Measurements from ENCODE around the gene EEFSEC.
A peak's percentile ranks its signal among the peaks of the same experiment; 100 is the strongest.

Gene EEFSEC

DNA sequence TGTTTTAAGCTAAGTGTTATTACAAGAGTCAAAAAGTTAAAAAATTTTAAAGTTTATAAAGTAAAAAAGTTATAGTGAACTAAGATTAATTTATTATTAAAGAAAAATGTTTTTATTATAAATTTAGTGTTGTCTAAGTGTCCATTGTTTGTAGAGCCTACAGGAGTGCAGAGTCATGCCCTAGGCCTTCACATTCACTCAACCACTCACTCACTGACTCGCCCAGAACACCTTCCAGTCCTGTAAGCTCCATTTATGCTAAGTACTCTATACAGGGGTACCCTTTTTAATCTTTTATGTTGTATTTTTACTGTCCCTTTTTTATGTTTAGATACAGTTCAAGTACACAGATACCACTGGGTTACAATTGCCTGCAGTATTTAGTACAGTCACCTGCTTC, 37.2 kb downstream of the EEFSEC start:
- no peaks in the 10 kb centered on the region for H3K9me3 Mint-ChIP-seq
- H3K27me3 Mint-ChIP-seq, result no peaks in the 10 kb centered on the region
- peaks cover 22% of the 10 kb centered on the region for H3K4me1 Mint-ChIP-seq
- H3K4me3 Mint-ChIP-seq, result no peak overlapping the region
- H3K27ac Mint-ChIP-seq, result no peak overlapping the region
- H3K36me3 Mint-ChIP-seq, result peaks cover 6% of the 10 kb centered on the region

DNA sequence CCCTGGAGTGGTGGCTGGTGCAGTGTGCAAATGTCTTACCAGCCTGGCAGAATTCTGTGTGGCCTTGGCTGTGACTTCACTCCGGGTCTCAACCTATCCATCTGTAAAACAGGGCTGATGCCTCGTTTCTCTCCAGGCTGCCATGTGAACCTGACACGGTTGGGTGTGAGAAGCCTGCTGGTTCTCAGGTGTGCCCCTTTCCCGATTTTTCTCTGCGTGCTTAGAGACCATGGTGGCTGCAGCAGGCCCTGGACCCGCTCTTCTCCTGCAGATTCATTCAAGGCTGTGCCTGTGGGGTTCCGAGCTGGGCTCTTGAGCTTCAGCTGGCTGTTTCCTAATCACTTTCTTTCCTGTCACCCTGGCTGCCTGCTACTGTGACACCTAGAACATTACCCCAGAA, 38.9 kb downstream of the EEFSEC start:
- no peaks in the 10 kb centered on the region for H3K27me3 Mint-ChIP-seq
- H3K36me3 Mint-ChIP-seq, result peaks cover 2% of the 10 kb centered on the region
- H3K4me1 Mint-ChIP-seq, result peaks cover 13% of the 10 kb centered on the region
- no peak overlapping the region for H3K4me3 Mint-ChIP-seq
- H3K9me3 Mint-ChIP-seq, result no peaks in the 10 kb centered on the region
- no peak overlapping the region for H3K27ac Mint-ChIP-seq

DNA sequence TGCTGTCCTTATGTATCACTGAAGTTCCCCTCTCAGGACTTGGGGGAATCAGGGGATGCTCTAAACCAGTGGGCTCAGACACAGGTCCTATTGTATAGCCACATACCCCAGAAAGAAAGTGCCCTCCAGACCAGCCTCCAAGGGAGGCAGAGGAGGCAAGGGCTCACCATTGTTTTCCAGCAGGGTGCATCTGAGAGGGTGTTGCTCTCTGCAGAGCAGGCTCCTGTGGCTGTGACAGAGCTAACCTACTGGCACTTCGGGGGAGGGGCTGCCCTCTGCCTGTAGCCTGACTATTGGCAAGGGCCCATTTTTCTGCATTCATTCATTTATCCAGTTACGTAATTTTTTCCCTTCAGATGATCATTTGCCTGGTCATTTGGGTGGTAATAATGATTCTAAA, 39.9 kb downstream of the EEFSEC start:
- no peaks in the 10 kb centered on the region for H3K27me3 Mint-ChIP-seq
- peaks cover 10% of the 10 kb centered on the region for H3K4me1 Mint-ChIP-seq
- no peak overlapping the region for H3K27ac Mint-ChIP-seq
- H3K36me3 Mint-ChIP-seq, result peaks cover 2% of the 10 kb centered on the region
- no peaks in the 10 kb centered on the region for H3K9me3 Mint-ChIP-seq
- H3K4me3 Mint-ChIP-seq, result no peak overlapping the region

DNA sequence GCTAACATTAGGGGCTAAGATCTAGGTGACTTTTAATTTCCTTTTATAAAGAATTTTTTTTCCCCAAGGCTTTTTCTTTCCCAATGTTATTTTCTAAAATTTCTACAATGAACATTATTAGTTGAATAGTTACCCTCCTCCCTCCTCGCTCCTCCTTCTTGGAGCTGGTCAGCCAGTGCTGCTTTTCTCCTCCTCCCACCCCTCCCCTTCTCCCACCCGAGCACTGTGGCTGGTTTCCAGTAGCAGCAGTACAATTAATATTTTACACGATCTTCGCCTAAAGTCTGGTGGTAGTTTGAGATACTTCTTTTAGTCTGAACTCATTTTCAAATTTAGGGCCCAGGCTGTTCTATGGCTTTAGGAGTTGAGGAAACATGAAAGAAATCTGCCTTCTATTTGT, 41.6 kb downstream of the EEFSEC start:
- H3K36me3 Mint-ChIP-seq, result peaks cover 2% of the 10 kb centered on the region
- H3K4me1 Mint-ChIP-seq, result peaks cover 14% of the 10 kb centered on the region
- no peak overlapping the region for H3K4me3 Mint-ChIP-seq
- H3K27ac Mint-ChIP-seq, result no peak overlapping the region
- H3K27me3 Mint-ChIP-seq, result no peaks in the 10 kb centered on the region
- no peaks in the 10 kb centered on the region for H3K9me3 Mint-ChIP-seq

DNA sequence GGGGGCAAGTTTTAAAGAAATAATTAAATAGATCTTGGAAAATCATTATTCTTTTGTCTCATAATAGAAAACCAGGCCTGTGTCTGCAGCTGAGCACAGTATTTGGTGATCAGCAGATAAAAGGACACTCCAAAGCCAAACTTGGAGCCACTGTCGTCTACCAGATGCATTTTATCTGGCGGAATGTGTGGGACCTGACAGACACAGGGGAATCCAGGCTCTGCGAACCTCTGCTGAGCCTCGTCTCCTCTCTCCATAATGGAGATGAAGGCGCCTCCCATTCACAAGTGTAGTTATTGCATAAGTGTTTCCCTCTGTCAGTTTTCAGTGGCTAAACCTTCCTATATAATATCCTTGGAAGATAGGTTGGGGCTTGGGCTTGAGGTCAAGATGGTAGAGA, 42.1 kb downstream of the EEFSEC start:
- Mint-ChIP-seq H3K9me3 (no peaks in the 10 kb centered on the region), H3K27me3 (no peaks in the 10 kb centered on the region), H3K27ac (peak overlapping the region; percentile 7), H3K4me1 (peaks cover 14% of the 10 kb centered on the region), H3K36me3 (peaks cover 2% of the 10 kb centered on the region), H3K4me3 (no peak overlapping the region)

DNA sequence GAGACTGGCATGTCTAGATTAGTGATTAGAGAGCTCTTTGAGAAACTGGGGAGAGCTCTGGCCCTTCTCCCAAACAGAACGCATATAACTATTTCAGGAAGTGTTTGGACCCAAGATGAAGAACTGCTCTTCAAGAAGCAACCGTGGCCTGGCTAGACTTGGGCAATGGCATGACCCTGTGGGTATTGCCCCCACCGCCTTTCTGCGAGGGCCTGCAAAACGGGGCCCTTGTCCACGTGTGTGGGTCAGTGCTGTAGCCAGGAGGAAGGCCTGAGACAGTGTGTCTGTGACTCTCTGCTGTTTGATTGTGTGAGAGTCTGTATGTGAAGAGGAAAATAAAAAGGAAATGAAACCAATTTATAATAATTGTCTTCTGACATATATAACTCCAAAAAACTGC, 42.5 kb downstream of the EEFSEC start:
- Mint-ChIP-seq H3K4me3 (no peak overlapping the region), H3K27me3 (no peaks in the 10 kb centered on the region), H3K27ac (peak overlapping the region; percentile 7), H3K9me3 (no peaks in the 10 kb centered on the region), H3K36me3 (peaks cover 5% of the 10 kb centered on the region), H3K4me1 (peaks cover 14% of the 10 kb centered on the region)

DNA sequence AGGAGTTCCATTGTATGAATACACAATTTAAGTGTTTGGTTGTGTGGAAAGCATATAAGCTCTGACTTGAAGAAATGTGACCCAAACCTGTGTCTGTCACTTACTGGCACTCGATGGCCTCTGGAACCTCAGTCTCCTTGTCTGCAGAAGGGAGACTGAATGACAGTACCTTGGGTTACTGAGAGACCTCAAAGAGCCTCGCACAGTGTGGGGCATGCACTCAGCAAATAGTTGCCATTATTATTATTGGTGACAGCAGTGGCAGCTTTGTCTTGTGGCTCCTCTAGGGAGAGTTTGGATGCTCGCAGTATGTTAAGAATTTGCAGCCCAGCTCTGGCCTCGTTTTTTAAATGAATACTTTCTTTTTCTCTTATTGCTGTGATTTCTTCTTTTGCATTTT, 43.4 kb downstream of the EEFSEC start:
- H3K9me3 Mint-ChIP-seq, result no peaks in the 10 kb centered on the region
- H3K4me1 Mint-ChIP-seq, result peaks cover 15% of the 10 kb centered on the region
- no peaks in the 10 kb centered on the region for H3K27me3 Mint-ChIP-seq
- H3K36me3 Mint-ChIP-seq, result peaks cover 10% of the 10 kb centered on the region
- no peak overlapping the region for H3K4me3 Mint-ChIP-seq
- no peak overlapping the region for H3K27ac Mint-ChIP-seq

DNA sequence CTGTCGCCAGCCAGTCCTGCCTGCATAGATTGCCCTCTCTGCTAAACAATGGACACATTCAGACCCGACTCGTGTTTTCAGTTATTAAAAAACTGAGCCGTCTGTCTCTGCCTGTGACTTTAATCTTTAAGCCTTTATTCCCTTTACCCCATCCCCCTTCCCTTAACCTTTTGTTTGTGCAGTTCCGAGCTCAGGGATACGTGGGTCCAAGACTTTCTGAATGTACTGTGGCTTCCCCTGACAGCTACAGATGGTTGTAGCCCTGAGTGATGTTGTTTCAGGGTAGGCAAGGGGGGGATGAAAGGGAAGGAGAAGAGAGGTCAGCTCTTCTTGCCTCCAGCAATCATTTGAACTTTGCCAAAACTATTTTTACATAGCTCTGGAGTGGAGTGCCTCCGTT, 44.6 kb downstream of the EEFSEC start:
- Mint-ChIP-seq H3K27ac (no peak overlapping the region), H3K36me3 (peaks cover 17% of the 10 kb centered on the region), H3K9me3 (no peaks in the 10 kb centered on the region), H3K4me3 (no peak overlapping the region), H3K4me1 (peaks cover 14% of the 10 kb centered on the region), H3K27me3 (no peaks in the 10 kb centered on the region)

DNA sequence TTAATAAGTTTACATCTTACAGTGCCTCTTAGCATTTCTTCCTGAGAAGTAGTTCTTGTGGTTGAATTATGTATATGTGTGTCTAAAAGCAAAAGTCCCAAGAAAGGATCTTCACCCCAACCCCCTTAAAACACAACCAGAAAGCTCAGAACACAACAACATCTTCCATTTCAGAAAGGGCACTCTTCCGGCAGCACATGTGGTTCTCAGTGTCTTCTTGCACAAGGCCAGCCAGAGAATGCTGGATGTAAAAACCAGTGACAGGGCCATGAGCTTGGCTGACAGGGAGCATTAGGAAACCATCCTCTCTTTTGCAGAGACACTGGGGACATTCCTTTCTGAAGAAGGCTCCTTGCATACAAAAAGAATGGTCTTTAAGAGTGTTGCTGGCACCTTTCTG, 45.0 kb downstream of the EEFSEC start:
- Mint-ChIP-seq H3K9me3 (no peaks in the 10 kb centered on the region), H3K4me3 (no peak overlapping the region), H3K27me3 (no peaks in the 10 kb centered on the region), H3K36me3 (peaks cover 22% of the 10 kb centered on the region), H3K4me1 (peaks cover 16% of the 10 kb centered on the region), H3K27ac (no peak overlapping the region)

DNA sequence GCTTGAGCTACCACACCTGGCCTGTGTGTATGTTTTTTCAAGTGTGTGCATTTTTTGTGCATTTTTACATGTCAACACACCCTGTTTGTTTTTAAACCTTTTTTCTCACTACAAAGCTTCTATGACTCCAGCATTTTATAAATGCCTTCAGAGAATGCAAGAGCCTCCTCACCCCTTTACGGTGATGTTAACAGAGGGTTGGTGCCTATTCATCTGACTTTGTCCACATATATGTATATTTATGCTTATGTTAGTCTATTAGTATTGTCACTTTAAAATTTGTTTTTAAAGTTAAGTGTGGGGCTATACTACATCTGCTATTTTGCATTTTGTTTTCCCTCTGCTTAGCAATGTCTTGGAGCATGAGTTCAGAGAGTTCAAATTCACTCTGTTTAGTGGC, 45.8 kb downstream of the EEFSEC start:
- peaks cover 17% of the 10 kb centered on the region for H3K4me1 Mint-ChIP-seq
- H3K27me3 Mint-ChIP-seq, result no peaks in the 10 kb centered on the region
- no peaks in the 10 kb centered on the region for H3K9me3 Mint-ChIP-seq
- H3K27ac Mint-ChIP-seq, result no peak overlapping the region
- H3K36me3 Mint-ChIP-seq, result peaks cover 22% of the 10 kb centered on the region
- H3K4me3 Mint-ChIP-seq, result no peak overlapping the region

DNA sequence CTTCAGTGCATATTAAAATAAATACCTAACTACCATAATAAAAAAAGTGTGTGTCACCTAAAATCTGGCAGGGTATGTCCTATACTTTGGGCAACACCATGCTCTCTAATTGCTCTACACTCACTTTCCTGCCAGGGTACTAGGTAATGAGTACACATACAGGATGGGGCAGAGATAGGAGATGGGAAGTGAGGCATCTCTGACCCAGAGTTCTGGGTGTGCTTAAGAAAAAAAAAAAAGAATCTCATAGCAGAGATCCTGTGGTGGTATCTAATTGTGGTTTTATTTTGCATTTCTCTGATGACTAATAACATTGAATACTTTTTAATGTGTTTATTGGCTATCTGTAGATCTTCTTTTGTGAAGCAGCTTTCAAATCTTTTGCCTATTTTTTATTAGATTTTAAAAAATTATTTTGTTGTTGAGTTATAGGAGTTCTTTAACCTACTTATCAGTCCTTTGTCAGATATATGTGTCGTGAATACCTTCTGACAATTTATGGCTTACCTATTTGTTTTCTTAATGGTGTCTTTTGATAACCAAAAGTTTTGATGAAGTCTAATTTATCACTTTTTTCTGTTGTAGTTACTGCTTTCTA, 48.0 kb downstream of the EEFSEC start:
- Mint-ChIP-seq H3K9me3 (no peaks in the 10 kb centered on the region), H3K4me3 (no peak overlapping the region)

DNA sequence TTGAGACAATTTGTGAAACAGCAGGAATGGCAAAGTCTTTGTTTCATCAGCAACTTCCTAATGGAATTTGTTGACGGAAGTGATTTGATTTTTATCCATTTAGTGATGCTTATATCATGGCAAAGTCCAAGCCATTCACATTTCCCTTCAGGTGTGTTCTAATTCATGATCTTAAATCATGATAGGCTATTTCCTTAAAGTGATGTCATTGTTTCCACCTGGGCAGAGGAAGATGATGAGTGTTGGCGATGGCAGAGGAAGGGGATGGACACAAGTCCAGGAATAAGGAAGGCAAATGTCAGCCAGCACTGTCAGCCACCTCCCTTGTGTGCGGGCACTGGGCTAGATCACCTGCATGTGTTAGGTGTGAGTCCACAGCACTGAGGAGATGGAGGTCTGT, 49.9 kb downstream of the EEFSEC start:
- no peaks in the 10 kb centered on the region for H3K9me3 Mint-ChIP-seq
- peaks cover 22% of the 10 kb centered on the region for H3K4me1 Mint-ChIP-seq
- no peaks in the 10 kb centered on the region for H3K27me3 Mint-ChIP-seq
- H3K27ac Mint-ChIP-seq, result no peak overlapping the region
- peaks cover 21% of the 10 kb centered on the region for H3K36me3 Mint-ChIP-seq
- H3K4me3 Mint-ChIP-seq, result no peak overlapping the region

More for the DNA sequence above, 48.0 kb downstream of the EEFSEC start:
- H3K36me3 Mint-ChIP-seq, result peaks cover 20% of the 10 kb centered on the region
- peaks cover 17% of the 10 kb centered on the region for H3K4me1 Mint-ChIP-seq
- no peak overlapping the region for H3K27ac Mint-ChIP-seq
- no peaks in the 10 kb centered on the region for H3K27me3 Mint-ChIP-seq

DNA sequence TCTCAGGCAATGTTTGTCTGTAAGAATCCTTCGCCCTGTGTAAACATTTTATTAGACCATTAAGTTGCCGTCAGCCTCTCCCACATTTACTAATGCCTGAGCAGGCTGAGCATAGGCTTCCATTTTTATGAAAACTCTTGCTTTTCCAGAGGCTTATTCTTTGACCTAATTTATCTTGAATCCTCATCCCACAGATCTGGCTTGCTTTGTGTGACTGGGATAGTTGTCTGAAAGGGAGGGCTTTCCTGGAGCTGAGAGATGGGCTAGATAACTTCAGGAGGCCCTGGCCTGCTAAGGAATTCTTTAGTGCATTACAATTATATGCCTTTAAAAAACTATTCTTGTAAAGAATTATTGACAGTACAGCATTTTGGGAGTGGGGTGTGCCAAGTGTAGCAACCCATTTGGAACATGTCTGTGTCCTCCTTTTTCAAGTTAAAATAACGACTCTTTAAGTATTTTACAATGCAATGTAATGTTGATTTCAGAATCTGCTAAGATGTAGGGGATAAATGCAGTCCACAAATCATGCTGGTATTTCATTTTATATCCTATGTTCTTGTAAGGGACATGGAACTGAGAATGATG, 52.4 kb downstream of the EEFSEC start:
- Mint-ChIP-seq H3K4me1 (peaks cover 37% of the 10 kb centered on the region), H3K4me3 (no peak overlapping the region), H3K27ac (no peak overlapping the region), H3K27me3 (no peaks in the 10 kb centered on the region), H3K36me3 (peaks cover 19% of the 10 kb centered on the region), H3K9me3 (no peaks in the 10 kb centered on the region)

DNA sequence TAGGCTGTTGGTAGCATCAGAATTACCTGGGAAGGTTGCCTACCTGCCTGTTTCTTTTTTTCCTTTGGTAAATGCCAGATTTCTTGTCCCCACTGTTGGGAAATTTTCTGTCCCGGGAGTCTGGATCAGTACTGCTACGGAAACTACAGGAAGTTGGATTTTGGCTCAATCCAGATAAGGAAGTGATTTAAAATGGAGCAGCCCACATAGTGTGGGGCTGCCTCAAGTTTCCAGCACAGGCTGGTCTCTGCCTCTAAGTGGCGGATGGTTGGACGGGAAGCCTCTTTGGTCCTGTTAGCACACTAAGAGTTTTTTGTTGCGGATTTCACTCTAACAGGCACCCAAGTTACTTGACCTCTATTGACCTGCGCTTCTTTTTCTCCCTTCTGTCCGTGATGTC, 54.7 kb downstream of the EEFSEC start:
- H3K27me3 Mint-ChIP-seq, result no peaks in the 10 kb centered on the region
- peaks cover 5% of the 10 kb centered on the region for H3K36me3 Mint-ChIP-seq
- no peaks in the 10 kb centered on the region for H3K9me3 Mint-ChIP-seq
- peaks cover 32% of the 10 kb centered on the region for H3K4me1 Mint-ChIP-seq
- no peak overlapping the region for H3K27ac Mint-ChIP-seq
- H3K4me3 Mint-ChIP-seq, result no peak overlapping the region

DNA sequence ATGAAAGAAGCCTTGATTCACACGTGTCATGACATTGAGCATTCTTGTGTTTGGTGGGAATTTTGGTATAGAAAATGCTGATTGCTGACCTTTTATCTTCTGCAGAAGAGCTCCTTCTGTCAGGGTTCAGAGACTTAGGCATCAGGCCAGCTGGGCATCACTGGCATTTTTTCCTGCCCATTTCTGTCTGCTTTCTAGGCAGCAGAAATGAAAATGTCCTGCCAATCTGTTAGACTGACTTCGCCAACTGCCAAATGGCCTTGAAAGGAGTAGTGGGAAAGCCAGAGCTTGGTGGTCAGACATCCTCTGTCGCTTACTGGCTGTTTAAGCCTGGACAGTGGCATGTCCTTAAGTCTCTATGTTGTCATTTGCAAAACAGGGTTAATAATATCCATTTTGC, 57.4 kb downstream of the EEFSEC start:
- H3K36me3 Mint-ChIP-seq, result peaks cover 2% of the 10 kb centered on the region
- no peak overlapping the region for H3K4me3 Mint-ChIP-seq
- no peak overlapping the region for H3K27ac Mint-ChIP-seq
- H3K4me1 Mint-ChIP-seq, result peaks cover 28% of the 10 kb centered on the region
- no peaks in the 10 kb centered on the region for H3K27me3 Mint-ChIP-seq
- H3K9me3 Mint-ChIP-seq, result no peaks in the 10 kb centered on the region

DNA sequence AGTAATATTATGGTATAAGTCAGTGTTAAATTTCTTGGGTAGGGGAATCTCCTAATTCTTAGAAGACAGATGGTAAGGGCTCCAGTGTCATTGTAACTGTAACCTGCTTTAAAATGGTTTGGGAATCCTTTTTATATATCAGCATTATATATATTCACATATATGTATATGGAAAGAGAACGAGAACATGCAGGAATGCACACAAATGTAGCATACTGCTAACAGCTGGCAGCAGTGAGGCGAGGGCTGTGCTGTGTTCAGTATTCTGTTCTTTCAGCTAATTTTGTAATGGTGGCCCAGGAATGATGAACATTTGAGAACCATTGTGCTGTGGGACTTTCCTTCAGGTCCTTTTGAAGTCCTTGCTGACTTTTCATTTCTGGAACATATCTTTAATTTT, 60.8 kb downstream of the EEFSEC start:
- no peaks in the 10 kb centered on the region for H3K27me3 Mint-ChIP-seq
- peaks cover 8% of the 10 kb centered on the region for H3K36me3 Mint-ChIP-seq
- peaks cover 19% of the 10 kb centered on the region for H3K4me1 Mint-ChIP-seq
- H3K4me3 Mint-ChIP-seq, result no peak overlapping the region
- no peak overlapping the region for H3K27ac Mint-ChIP-seq
- no peaks in the 10 kb centered on the region for H3K9me3 Mint-ChIP-seq

DNA sequence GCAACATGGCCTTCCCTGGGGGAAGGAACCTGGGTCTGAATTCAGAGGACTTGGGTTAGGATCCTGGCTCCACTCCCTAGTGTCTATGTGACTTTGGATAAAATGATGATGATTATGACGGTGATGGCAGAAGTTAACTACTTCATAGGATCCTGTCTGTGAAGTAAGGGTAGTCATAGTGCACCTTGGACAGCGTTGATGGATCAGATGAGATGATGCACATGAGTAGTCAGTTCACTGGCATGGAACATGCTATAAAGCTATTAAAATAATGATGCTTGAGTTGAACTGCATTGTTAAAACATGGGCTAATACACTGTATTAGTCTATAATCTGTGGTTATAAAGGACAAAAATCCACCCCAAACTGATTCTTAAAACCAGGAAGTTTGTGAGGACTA, 62.0 kb downstream of the EEFSEC start:
- Mint-ChIP-seq H3K4me1 (peaks cover 9% of the 10 kb centered on the region), H3K36me3 (peaks cover 14% of the 10 kb centered on the region), H3K27me3 (no peaks in the 10 kb centered on the region), H3K4me3 (no peak overlapping the region), H3K9me3 (no peaks in the 10 kb centered on the region), H3K27ac (no peak overlapping the region)

Data from activated naive CD4-positive, alpha-beta T cell treated with anti-CD3 and anti-CD28 coated beads, Interleukin-2, amount 50 U/mL, for 24 hours (primary cell).